ENCODE results near the gene SPEF2. TPM values are rescaled to one million over a fixed set of nuclear protein-coding genes. Genes with fewer than 3 reads are reported as not detected.
"Not testable (repeated sequence)": the region's sequence is repeated elsewhere in the genome, so short reads cannot be mapped to it uniquely, and the experiment has no call there.

The SPEF2 gene
- total and polyA plus RNA-seq, 3 experiments from 2014 or later = 5.3 to 6.8 (median 5.5) TPM

- ChIA-PET CTCF (interaction anchor here (1.5 to 1.8 kb wide), 3 partner anchors 9 to 26 kb away, joined by 4 to 6 read pairs (median 5); no protein-coding TSS in a partner anchor), POLR2A (interaction anchor here (0.7 to 2.5 kb wide), 7 partner anchors 9 to 27 kb away, joined by 3 to 9 read pairs (median 4); no protein-coding TSS in a partner anchor)
- H3K27ac ChIP-seq (ENCODE audit: low read depth, low read length) = no peak overlapping the region
- Mint-ChIP-seq H3K27ac (peak overlapping the region; percentile 34 to 99 (median 96)), H3K4me1 (peaks cover 31 to 95% (median 86%) of the 10 kb centered on the region in 3 donors), H3K36me3 (peaks cover 0 to 6% (median 0%) of the 10 kb centered on the region in 3 donors), H3K9me3 (no peaks in the 10 kb centered on the region), H3K4me3 (peak overlapping the region in 6 of 7 donors; percentile 58 to 86 (median 79)), H3K27me3 (peaks cover 0 to 2% of the 10 kb centered on the region in 2 donors)
- H3K36me3 ChIP-seq (ENCODE audit: insufficient read depth, low read length) = no peaks in the 10 kb centered on the region
- DNase-seq = no peak
- no peaks in the 10 kb centered on the region for H3K27me3 ChIP-seq (ENCODE audit: insufficient read depth, low read length, poor library complexity, severe bottlenecking)
- no peaks in the 10 kb centered on the region for H3K9me3 ChIP-seq (ENCODE audit: low read length)
- peaks cover 73% of the 10 kb centered on the region for H3K4me1 ChIP-seq (ENCODE audit: insufficient read depth, low read length)
- no peak overlapping the region for H3K4me3 ChIP-seq (ENCODE audit: low read length)
These were observed 215.1 kb downstream of the SPEF2 start for GRCh38 chr5:35832762-35833161.

DNA sequence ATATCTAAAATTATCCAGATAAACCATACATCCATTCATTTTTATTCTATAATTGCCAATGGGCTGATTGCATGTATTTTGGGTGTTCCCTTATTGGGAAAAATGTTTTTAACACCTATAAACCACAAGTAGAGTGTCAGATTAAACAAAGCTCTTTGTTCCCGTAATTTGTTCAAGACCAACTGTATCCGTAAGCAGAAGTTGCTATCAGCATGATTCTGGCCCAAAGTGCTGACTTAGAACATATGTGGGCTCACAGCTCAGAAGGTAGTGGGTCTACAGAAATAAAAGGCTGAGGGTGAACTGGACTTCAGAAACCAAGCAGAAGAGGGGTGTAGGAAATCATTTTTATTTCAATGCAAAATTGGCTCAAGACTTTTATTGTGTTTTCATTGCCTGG lies 215.6 kb downstream of the SPEF2 start:
- Histone ChIP-seq H3K36me3 (ENCODE audit: insufficient read depth, low read length) (no peaks in the 10 kb centered on the region), H3K4me3 (ENCODE audit: low read length) (no peak overlapping the region), H3K4me1 (ENCODE audit: insufficient read depth, low read length) (peaks cover 74% of the 10 kb centered on the region), H3K9me3 (ENCODE audit: low read length) (no peaks in the 10 kb centered on the region), H3K27me3 (ENCODE audit: insufficient read depth, low read length, poor library complexity, severe bottlenecking) (no peaks in the 10 kb centered on the region), H3K27ac (ENCODE audit: low read depth, low read length) (no peak overlapping the region)
- no peak for DNase-seq
- CTCF ChIA-PET = interaction anchor here (1.5 to 1.8 kb wide), 3 partner anchors 10 to 26 kb away, joined by 4 to 6 read pairs (median 5); no protein-coding TSS in a partner anchor
- Mint-ChIP-seq H3K4me3 (peak overlapping the region; percentile 2 to 90 (median 79)), H3K9me3 (no peaks in the 10 kb centered on the region), H3K4me1 (peaks cover 35 to 95% (median 86%) of the 10 kb centered on the region in 3 donors), H3K27ac (peak overlapping the region; percentile 89 to 99 (median 96)), H3K36me3 (peaks cover 0 to 7% (median 0%) of the 10 kb centered on the region in 3 donors), H3K27me3 (peaks cover 0 to 2% of the 10 kb centered on the region in 2 donors)
- POLR2A ChIA-PET = interaction anchor here (0.5 to 2.5 kb wide), 8 partner anchors 10 to 27 kb away, joined by 3 to 9 read pairs (median 4); no protein-coding TSS in a partner anchor

- Mint-ChIP-seq H3K36me3 (peaks cover 0 to 16% (median 0%) of the 10 kb centered on the region in 3 donors), H3K27me3 (peaks cover 0 to 3% of the 10 kb centered on the region in 2 donors), H3K27ac (peak overlapping the region; percentile 59 to 97 (median 92)), H3K4me1 (peaks cover 64 to 98% (median 84%) of the 10 kb centered on the region in 3 donors), H3K4me3 (peak overlapping the region; percentile 35 to 78 (median 66)), H3K9me3 (no peaks in the 10 kb centered on the region)
- Histone ChIP-seq H3K27ac (ENCODE audit: low read depth, low read length) (no peak overlapping the region), H3K9me3 (ENCODE audit: low read length) (no peaks in the 10 kb centered on the region), H3K36me3 (ENCODE audit: insufficient read depth, low read length) (no peaks in the 10 kb centered on the region), H3K4me3 (ENCODE audit: low read length) (peak overlapping the region; percentile 25), H3K4me1 (ENCODE audit: insufficient read depth, low read length) (peaks cover 81% of the 10 kb centered on the region), H3K27me3 (ENCODE audit: insufficient read depth, low read length, poor library complexity, severe bottlenecking) (no peaks in the 10 kb centered on the region)
- DNase-seq = no peak
- CTCF ChIA-PET = interaction anchor here (0.8 to 1.1 kb wide), 2 partner anchors 11 to 18 kb away, joined by 4 read pairs; no protein-coding TSS in a partner anchor
- POLR2A ChIA-PET = no interaction called here
These were observed 218.4 kb downstream of the SPEF2 start for GRCh38 chr5:35835796-35836742.

- no peaks in the 10 kb centered on the region for H3K9me3 ChIP-seq (ENCODE audit: low read length)
- no peaks in the 10 kb centered on the region for H3K36me3 ChIP-seq (ENCODE audit: insufficient read depth, low read length)
- peaks cover 0 to 5% (median 4%) of the 10 kb centered on the region in 5 donors for H3K9me3 Mint-ChIP-seq
- no peak for DNase-seq
- CTCF ChIA-PET = interaction anchor here (1.0 kb wide), 1 partner anchor 15 kb away, joined by 3 read pairs; no protein-coding TSS in a partner anchor
- H3K27ac Mint-ChIP-seq = peak overlapping the region in 7 of 8 donors; percentile 47 to 95 (median 84)
- peaks cover 58% of the 10 kb centered on the region for H3K4me1 ChIP-seq (ENCODE audit: insufficient read depth, low read length)
- H3K27ac ChIP-seq (ENCODE audit: low read depth, low read length) = no peak overlapping the region
- H3K36me3 Mint-ChIP-seq = peaks cover 0 to 23% (median 4%) of the 10 kb centered on the region in 3 donors
- peak overlapping the region in 6 of 7 donors; percentile 30 to 68 (median 45) for H3K4me3 Mint-ChIP-seq
- H3K4me1 Mint-ChIP-seq = peaks cover 66 to 82% (median 69%) of the 10 kb centered on the region in 3 donors
- POLR2A ChIA-PET = interaction anchor here (1.2 kb wide), 1 partner anchor 44 kb away, joined by 4 read pairs; no protein-coding TSS in a partner anchor
- no peak overlapping the region for H3K4me3 ChIP-seq (ENCODE audit: low read length)
- H3K27me3 ChIP-seq (ENCODE audit: insufficient read depth, low read length, poor library complexity, severe bottlenecking) = no peaks in the 10 kb centered on the region
- H3K27me3 Mint-ChIP-seq = peaks cover 0 to 3% of the 10 kb centered on the region in 2 donors
These were observed 220.8 kb downstream of the SPEF2 start for GRCh38 chr5:35838370-35839042.

DNA sequence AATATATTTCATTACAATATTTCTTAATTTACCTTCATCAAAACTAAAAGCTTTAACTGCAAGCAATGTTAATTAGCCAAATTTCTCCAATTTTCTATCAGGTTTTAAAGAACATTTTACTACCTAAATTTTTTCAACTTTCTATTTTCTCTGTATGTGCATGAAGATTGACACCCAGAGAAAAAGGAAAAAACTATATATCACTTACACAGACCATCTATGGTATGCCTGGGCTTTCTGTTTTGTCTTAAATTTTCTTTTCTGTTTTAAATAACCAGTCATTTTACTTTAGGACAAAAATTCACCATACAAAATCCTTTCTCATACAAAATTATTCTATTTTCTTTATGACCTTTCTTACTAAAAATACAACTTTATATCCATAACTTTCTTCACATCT lies 225.2 kb downstream of the SPEF2 start:
- Histone ChIP-seq H3K36me3 (ENCODE audit: insufficient read depth, low read length) (no peaks in the 10 kb centered on the region), H3K9me3 (ENCODE audit: low read length) (peaks cover 17% of the 10 kb centered on the region), H3K27me3 (ENCODE audit: insufficient read depth, low read length, poor library complexity, severe bottlenecking) (no peaks in the 10 kb centered on the region), H3K27ac (ENCODE audit: low read depth, low read length) (no peak overlapping the region), H3K4me1 (ENCODE audit: insufficient read depth, low read length) (peaks cover 19% of the 10 kb centered on the region), H3K4me3 (ENCODE audit: low read length) (no peak overlapping the region)
- CTCF ChIA-PET = no interaction called here
- H3K27ac Mint-ChIP-seq = no peak overlapping the region
- no peak for DNase-seq
- peaks cover 0 to 1% of the 10 kb centered on the region in 2 donors for H3K27me3 Mint-ChIP-seq
- H3K36me3 Mint-ChIP-seq = peaks cover 5 to 51% (median 28%) of the 10 kb centered on the region in 3 donors
- POLR2A ChIA-PET = no interaction called here
- H3K4me3 Mint-ChIP-seq = no peak overlapping the region
- peaks cover 32 to 52% (median 42%) of the 10 kb centered on the region in 3 donors for H3K4me1 Mint-ChIP-seq
- H3K9me3 Mint-ChIP-seq = peaks cover 17 to 38% (median 32%) of the 10 kb centered on the region in 5 donors

GRCh38 chr5:35845508-35845907 lies 227.8 kb downstream of the SPEF2 start:
- H3K36me3 Mint-ChIP-seq = peaks cover 5 to 41% (median 28%) of the 10 kb centered on the region in 3 donors

DNA sequence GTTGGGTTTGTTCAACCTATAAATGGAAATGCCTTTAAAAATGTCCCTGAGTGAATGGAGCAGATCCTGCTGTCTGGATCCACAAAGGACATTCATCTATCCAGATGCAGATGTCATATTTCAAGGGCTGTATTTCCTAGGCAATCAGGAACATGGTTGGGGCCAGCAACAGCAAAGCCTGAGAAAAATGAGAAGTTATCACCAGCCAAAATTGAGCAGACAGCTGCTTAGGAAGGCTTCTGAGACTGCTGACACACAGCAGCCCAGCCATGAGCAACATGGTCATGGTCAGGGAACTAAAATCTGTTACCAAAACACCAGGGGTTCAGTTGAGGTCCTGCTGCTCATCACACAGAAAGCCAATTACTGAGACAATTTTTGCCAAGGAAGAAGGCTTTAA lies 229.8 kb downstream of the SPEF2 start:
- peak overlapping the region in 2 of 8 donors; percentile 39 to 69 for H3K27ac Mint-ChIP-seq
- no peaks in the 10 kb centered on the region for H3K36me3 ChIP-seq (ENCODE audit: insufficient read depth, low read length)
- POLR2A ChIA-PET = no interaction called here

More at GRCh38 chr5:35845508-35845907, 227.8 kb downstream of the SPEF2 start:
- DNase-seq; H3K27me3 Mint-ChIP-seq; H3K4me3 ChIP-seq (ENCODE audit: low read length); CTCF ChIA-PET; H3K27me3 ChIP-seq (ENCODE audit: insufficient read depth, low read length, poor library complexity, severe bottlenecking); H3K4me3 Mint-ChIP-seq; H3K27ac ChIP-seq (ENCODE audit: low read depth, low read length); H3K36me3 ChIP-seq (ENCODE audit: insufficient read depth, low read length); H3K4me1 ChIP-seq (ENCODE audit: insufficient read depth, low read length); POLR2A ChIA-PET: not testable (repeated sequence)
- peaks cover 17% of the 10 kb centered on the region for H3K9me3 ChIP-seq (ENCODE audit: low read length)
- Mint-ChIP-seq H3K27ac (peak overlapping the region in 1 of 8 donors; percentile 87), H3K9me3 (peaks cover 17 to 38% (median 32%) of the 10 kb centered on the region in 5 donors), H3K4me1 (peaks cover 24 to 44% (median 27%) of the 10 kb centered on the region in 3 donors)

More for the DNA sequence above, 229.8 kb downstream of the SPEF2 start:
- Mint-ChIP-seq H3K4me1 (peaks cover 34 to 52% (median 42%) of the 10 kb centered on the region in 3 donors), H3K27me3 (no peaks in the 10 kb centered on the region), H3K36me3 (peaks cover 5 to 41% (median 30%) of the 10 kb centered on the region in 3 donors), H3K9me3 (peaks cover 17 to 38% (median 32%) of the 10 kb centered on the region in 5 donors), H3K4me3 (no peak overlapping the region)
- Histone ChIP-seq H3K4me1 (ENCODE audit: insufficient read depth, low read length) (peaks cover 23% of the 10 kb centered on the region), H3K27me3 (ENCODE audit: insufficient read depth, low read length, poor library complexity, severe bottlenecking) (no peaks in the 10 kb centered on the region), H3K9me3 (ENCODE audit: low read length) (peaks cover 17% of the 10 kb centered on the region), H3K4me3 (ENCODE audit: low read length) (no peak overlapping the region), H3K27ac (ENCODE audit: low read depth, low read length) (no peak overlapping the region)
- CTCF ChIA-PET = no interaction called here
- no peak for DNase-seq
